Hepatocyte (in vitro differentiated cells): Measurements from ENCODE around the gene COBL. TPM values are rescaled to one million over a fixed set of nuclear protein-coding genes. Genes with fewer than 3 reads are reported as not detected.
"Not testable (repeated sequence)": the region's sequence is repeated elsewhere in the genome, so short reads cannot be mapped to it uniquely, and the experiment has no call there.

Experiments used
- DNase-seq: peaks from one replicate; pipeline ENCODE4 v3.0.0-alpha.2; 2016; ENCODE audit warnings: low spot score
- H2AFZ ChIP-seq: fragments of 200-600 bp; sonication (generic); 2 replicates; pipeline ENCODE4 v1.6.0; 2016; ENCODE audit warnings: antibody characterized with exemption, mild to moderate bottlenecking
- H3K27ac ChIP-seq: fragments of 200-600 bp; sonication (generic); 2 replicates; pipeline ENCODE4 v1.5.1; 2016; ENCODE audit warnings: mild to moderate bottlenecking
- H3K27me3 ChIP-seq: fragments of 200-600 bp; sonication (generic); 2 replicates; pipeline ENCODE4 v1.6.1; 2016
- H3K36me3 ChIP-seq: fragments of 200-600 bp; sonication (generic); replicated peaks from 2 replicates; pipeline ENCODE4 v1.5.1; 2016; ENCODE audit warnings: low read depth; ENCODE audit not compliant: insufficient read depth
- H3K4me1 ChIP-seq: fragments of 200-600 bp; sonication (generic); 2 replicates; pipeline ENCODE4 v1.5.1; 2016; ENCODE audit warnings: mild to moderate bottlenecking, moderate library complexity; ENCODE audit not compliant: insufficient read depth
- H3K4me2 ChIP-seq: fragments of 200-600 bp; sonication (generic); 2 replicates; pipeline ENCODE4 v1.6.0; 2016
- H3K4me3 ChIP-seq: fragments of 200-600 bp; sonication (generic); 2 replicates; pipeline ENCODE4 v1.5.1; 2016; ENCODE audit warnings: mild to moderate bottlenecking
- H3K79me2 ChIP-seq: fragments of 200-600 bp; sonication (generic); 2 replicates; pipeline ENCODE4 v1.6.0; 2017; ENCODE audit warnings: mild to moderate bottlenecking
- H3K9me2 ChIP-seq: fragments of 200-600 bp; sonication (generic); replicated peaks from 2 replicates; pipeline ENCODE4 v1.6.0; 2017; ENCODE audit warnings: mild to moderate bottlenecking; ENCODE audit not compliant: insufficient read depth
- H3K9me3 ChIP-seq: fragments of 200-600 bp; sonication (generic); 2 replicates; pipeline ENCODE4 v1.5.1; 2016; ENCODE audit warnings: low read depth, mild to moderate bottlenecking
- H4K20me1 ChIP-seq: fragments of 200-600 bp; sonication (generic); 2 replicates; pipeline ENCODE4 v1.6.0; 2016; ENCODE audit warnings: mild to moderate bottlenecking; ENCODE audit not compliant: insufficient read depth, poor library complexity, severe bottlenecking
- CTCF ChIP-seq: fragments of 200-600 bp; sonication (generic); IDR thresholded peaks from 2 replicates; pipeline ENCODE4 v1.5.1; 2016; ENCODE audit warnings: antibody characterized with exemption, mild to moderate bottlenecking; ENCODE audit not compliant: poor library complexity
- EZH2 ChIP-seq: fragments of 200-600 bp; sonication (generic); IDR thresholded peaks from 2 replicates; pipeline ENCODE4 v1.6.1; 2016; ENCODE audit warnings: antibody characterized with exemption, mild to moderate bottlenecking, borderline replicate concordance
- EZH2phosphoT487 ChIP-seq: fragments of 200-600 bp; sonication (generic); IDR thresholded peaks from one replicate; pipeline ENCODE4 v1.6.1; 2018; ENCODE audit warnings: antibody characterized with exemption, mild to moderate bottlenecking, low read depth, moderate library complexity; ENCODE audit not compliant: unreplicated experiment, severe bottlenecking
- WGBS: methylation state at CpG from one replicate; pipeline ENCODE4 v1.1.6; 2016; ENCODE audit warnings: low lambda C conversion rate; ENCODE audit errors: missing lambda C conversion rate; 5-methylcytosine and 5-hydroxymethylcytosine counted together
- polyA plus RNA-seq: library from polyadenylated mRNA; unstranded; fragments of >200 nt; fragmentation: Nextera tagmentation; extraction: Ambion mirVana; gene quantifications from 2 replicates; pipeline ENCODE4 v1.2.1, GENCODE V29; 2016
- total RNA-seq: library from RNA; depleted of rRNA; stranded (reverse); fragments of >200 nt; gene quantifications from 2 replicates; pipeline ENCODE4 v1.2.3, GENCODE V29; 2014

COBL gene
- total and polyA plus RNA-seq, 2 experiments from 2014 or later: 7.8 to 20.5 TPM

DNA sequence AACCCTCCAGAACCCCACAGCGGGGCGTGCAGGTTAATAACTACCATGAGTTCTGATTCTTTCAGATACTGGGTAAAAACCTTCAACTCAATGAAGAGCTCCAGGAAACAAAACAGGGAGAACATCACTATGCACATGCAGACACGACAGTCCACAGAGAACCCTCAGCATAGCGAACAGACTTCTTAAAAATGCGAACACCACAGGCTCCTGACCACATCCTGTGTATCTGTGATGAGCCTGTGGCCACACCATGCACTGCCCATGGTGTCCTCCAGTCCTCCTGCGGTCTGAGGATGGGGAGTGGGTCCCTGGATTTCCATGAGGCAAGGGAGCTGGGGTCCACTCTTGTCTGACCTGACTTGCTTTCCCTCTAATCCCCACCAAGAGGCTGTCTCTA, 107.2 kb downstream of the COBL start:
- 90% methylated on average over 6 of the region's 6 CpGs for WGBS
- no peaks in the 10 kb centered on the region for H3K27me3 ChIP-seq
- no peak for DNase-seq

GRCh38 chr7:51208125-51208524, 108.5 kb downstream of the COBL start:
- H3K9me3 ChIP-seq, H3K9me2 ChIP-seq, H3K27ac ChIP-seq, H3K27me3 ChIP-seq, H3K36me3 ChIP-seq, H3K4me3 ChIP-seq, H4K20me1 ChIP-seq, H3K4me1 ChIP-seq, H2AFZ ChIP-seq, H3K4me2 ChIP-seq, DNase-seq: not testable (repeated sequence)
- H3K79me2 ChIP-seq: peaks cover 14% of the 10 kb centered on the region
- 100% methylated on average over 4 of the region's 30 CpGs for WGBS

More for the DNA sequence above, 107.2 kb downstream of the COBL start:
- H3K4me3 ChIP-seq: no peak overlapping the region
- no peak overlapping the region for H2AFZ ChIP-seq
- H4K20me1 ChIP-seq: no peaks in the 10 kb centered on the region
- TF ChIP-seq CTCF: no peak
- no peak for TF ChIP-seq EZH2
- no peak for TF ChIP-seq EZH2phosphoT487
- H3K79me2 ChIP-seq: peaks cover 8% of the 10 kb centered on the region
- H3K4me1 ChIP-seq: peaks cover 5% of the 10 kb centered on the region
- H3K27ac ChIP-seq: peak overlapping the region; percentile 53
- H3K9me3 ChIP-seq: peaks cover under 1% of the 10 kb centered on the region
- H3K4me2 ChIP-seq: no peak overlapping the region
- H3K9me2 ChIP-seq: no peaks in the 10 kb centered on the region
- H3K36me3 ChIP-seq: no peaks in the 10 kb centered on the region

DNA sequence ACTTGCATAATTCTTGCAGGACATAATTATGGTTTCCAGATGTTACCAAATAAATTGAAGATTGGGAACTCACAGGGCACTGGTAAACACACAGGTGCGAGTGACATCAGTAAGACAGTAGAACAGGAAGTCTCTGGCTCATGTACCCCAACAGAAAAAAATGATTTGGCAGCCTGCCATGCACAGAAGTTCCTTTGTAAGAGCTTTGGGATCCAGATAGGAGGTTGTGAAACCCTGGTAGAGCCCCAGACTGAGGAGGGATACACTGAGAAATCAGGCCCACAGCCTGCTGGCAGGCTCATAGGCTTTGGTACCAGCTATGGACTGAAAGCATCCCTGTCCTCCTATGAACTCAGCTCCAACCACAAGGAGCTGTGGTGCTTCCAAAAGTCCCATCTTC, 118.0 kb downstream of the COBL start:
- Histone ChIP-seq H3K9me3 (no peaks in the 10 kb centered on the region), H4K20me1 (no peaks in the 10 kb centered on the region), H3K27me3 (no peaks in the 10 kb centered on the region), H3K9me2 (no peaks in the 10 kb centered on the region), H3K4me1 (no peaks in the 10 kb centered on the region), H3K36me3 (no peaks in the 10 kb centered on the region), H2AFZ (no peak overlapping the region), H3K4me2 (no peak overlapping the region), H3K27ac (no peak overlapping the region), H3K4me3 (no peak overlapping the region), H3K79me2 (peaks cover 6% of the 10 kb centered on the region)
- no peak for TF ChIP-seq EZH2
- no peak for TF ChIP-seq CTCF
- TF ChIP-seq EZH2phosphoT487: no peak
- no peak for DNase-seq
- 72% methylated on average over 1 of the region's 1 CpG for whole genome bisulfite sequencing

- no peak overlapping the region for H3K27ac ChIP-seq
- H3K36me3 ChIP-seq: no peaks in the 10 kb centered on the region
- DNase-seq: no peak
- no peak overlapping the region for H2AFZ ChIP-seq
- no peak for TF ChIP-seq EZH2
- no peak for TF ChIP-seq EZH2phosphoT487
- no peak for TF ChIP-seq CTCF
- no peaks in the 10 kb centered on the region for H3K79me2 ChIP-seq
- no peak overlapping the region for H3K4me2 ChIP-seq
- no peaks in the 10 kb centered on the region for H3K9me2 ChIP-seq
- no peak overlapping the region for H3K4me3 ChIP-seq
- WGBS: 86% methylated on average over 5 of the region's 5 CpGs
- H4K20me1 ChIP-seq: no peaks in the 10 kb centered on the region
- H3K4me1 ChIP-seq: peaks cover 3% of the 10 kb centered on the region
- no peaks in the 10 kb centered on the region for H3K9me3 ChIP-seq
- H3K27me3 ChIP-seq: no peaks in the 10 kb centered on the region
These were observed 125.6 kb downstream of the COBL start for GRCh38 chr7:51190969-51191368.
